Naive thymus-derived CD4-positive, alpha-beta T cell (primary cell): ENCODE results near the gene ERC1. TPM values are rescaled to one million over a fixed set of nuclear protein-coding genes. Genes with fewer than 3 reads are reported as not detected.

ENCODE experiments used
- ATAC-seq: fragments of 150-1000 bp; cut with Tn5 transposase; 2 replicates; pipeline ENCODE4 v1.10.0; 2021; ENCODE audit warnings: mild to moderate bottlenecking, moderate library complexity
- CTCF ChIA-PET: fragments of 350-600 bp; sonication (Branson Sonifier 250); formaldehyde crosslinking; loops from one replicate; lab custom pipeline; 2021; ENCODE audit warnings: antibody characterized with exemption; lab: Charles Lee
- POLR2A ChIA-PET: fragments of 350-600 bp; sonication (Branson Sonifier 250); formaldehyde crosslinking; loops from one replicate; lab custom pipeline; 2021; ENCODE audit warnings: antibody characterized with exemption, inconsistent platforms; lab: Charles Lee
- DNase-seq, 9 donors: peaks; one replicate each; pipeline versions ENCODE4 v3.0.0 to v3.0.0-alpha.2; 2020 to 2022; ENCODE audit warnings: mixed read lengths in 1 of 9
- H3K27ac ChIP-seq: one replicate; pipeline ENCODE4 v1.7.0; 2013; ENCODE audit warnings: mild to moderate bottlenecking, low read depth, low read length, moderate library complexity
- H3K27me3 ChIP-seq, 2 donors: one replicate each; pipeline ENCODE4 v1.7.0; 2013; ENCODE audit warnings: low read length in 2 of 2, mild to moderate bottlenecking in 2 of 2, moderate library complexity in 2 of 2; ENCODE audit not compliant: control insufficient read depth in 2 of 2, insufficient read depth in 2 of 2
- H3K36me3 ChIP-seq, 3 experiments: 1 replicate in 2 of 3; 2 replicates in 1 of 3; pipeline ENCODE4 v1.7.0; 2013; ENCODE audit warnings: low read length in 3 of 3, mild to moderate bottlenecking in 3 of 3, moderate library complexity in 1 of 3; ENCODE audit not compliant: insufficient read depth in 3 of 3, control insufficient read depth in 2 of 3
- H3K4me1 ChIP-seq, 2 donors: one replicate each; pipeline ENCODE4 v1.7.0; 2013; ENCODE audit warnings: low read length in 2 of 2, mild to moderate bottlenecking in 2 of 2, moderate library complexity in 1 of 2; ENCODE audit not compliant: control insufficient read depth in 2 of 2, insufficient read depth in 2 of 2
- H3K4me3 ChIP-seq: 2 replicates; pipeline ENCODE4 v1.7.0; 2013; ENCODE audit warnings: mild to moderate bottlenecking, low read length
- H3K9me3 ChIP-seq, 3 experiments: 1 replicate in 2 of 3; 2 replicates in 1 of 3; pipeline ENCODE4 v1.7.0; 2013; ENCODE audit warnings: low read length in 3 of 3; ENCODE audit not compliant: control insufficient read depth in 2 of 3
- H3K27ac Mint-ChIP-seq, 9 donors: one replicate each; pipeline ENCODE4 v1.8.0; 2020 to 2022; ENCODE audit warnings: mixed read lengths in 9 of 9, mild to moderate bottlenecking in 8 of 9, moderate library complexity in 5 of 9, inconsistent platforms in 2 of 9
- H3K27me3 Mint-ChIP-seq, 5 donors: one replicate each; pipeline ENCODE4 v1.8.0; 2021 to 2022; ENCODE audit warnings: mixed read lengths in 5 of 5, mild to moderate bottlenecking in 1 of 5
- H3K36me3 Mint-ChIP-seq, 5 donors: one replicate each; pipeline ENCODE4 v1.8.0; 2020 to 2022; ENCODE audit warnings: mixed read lengths in 5 of 5, mild to moderate bottlenecking in 3 of 5, inconsistent platforms in 1 of 5
- H3K4me1 Mint-ChIP-seq, 7 donors: one replicate each; pipeline ENCODE4 v1.8.0; 2020 to 2022; ENCODE audit warnings: mixed read lengths in 7 of 7, mild to moderate bottlenecking in 3 of 7, inconsistent platforms in 1 of 7
- H3K4me3 Mint-ChIP-seq, 10 donors: one replicate each; pipeline ENCODE4 v1.8.0; 2020 to 2022; ENCODE audit warnings: mild to moderate bottlenecking in 10 of 10, mixed read lengths in 10 of 10, moderate library complexity in 6 of 10, inconsistent platforms in 2 of 10
- H3K9me3 Mint-ChIP-seq, 11 donors: one replicate each; pipeline ENCODE4 v1.8.0; 2020 to 2022; ENCODE audit warnings: mixed read lengths in 11 of 11, mild to moderate bottlenecking in 4 of 11, inconsistent platforms in 1 of 11, moderate library complexity in 1 of 11
- intact Hi-C, 2 donors: fragments of 100-400 bp; cut with micrococcal nuclease; formaldehyde crosslinking; loops; one replicate each; pipeline ENCODE4 v1.15.1; 2023
- polyA plus RNA-seq, 2 donors: library from polyadenylated mRNA; unstranded; fragments of 300-500 nt; fragmentation: Illumina TruSeq; gene quantifications; one replicate each; pipeline ENCODE4 v1.2.3, GENCODE V29; 2021
- total RNA-seq, 6 experiments: library from RNA in 5 of 6; stranded (reverse) in 5 of 6; gene quantifications; 1 replicate in 5 of 6; 2 replicates in 1 of 6; pipeline ENCODE4 v1.2.3 and lab custom pipeline; 2021 to 2026

Gene ERC1
- total and polyA plus RNA-seq, 7 experiments from 2014 or later, result 15.9 to 62.0 (median 51.5) TPM

DNA sequence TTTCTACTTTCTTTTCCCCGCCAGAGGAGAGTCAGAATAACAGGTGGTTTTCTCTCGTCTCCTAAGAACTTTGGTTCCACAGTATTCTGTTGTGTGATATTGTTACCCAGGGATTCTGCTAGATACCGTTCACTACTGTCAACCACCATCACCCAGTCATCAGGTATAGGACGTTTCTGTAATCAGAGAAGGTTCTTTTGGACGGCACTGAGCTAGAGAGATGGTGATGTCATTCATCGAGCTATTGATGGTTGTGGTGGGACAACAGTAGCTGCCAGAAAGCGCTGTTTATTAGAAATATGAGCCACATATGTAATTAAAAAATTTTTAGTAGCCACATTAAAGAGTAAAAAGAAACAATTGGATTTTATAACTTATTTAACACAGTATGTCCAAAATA is 17.0 kb downstream of the ERC1 start:
- peaks cover 3 to 28% (median 14%) of the 10 kb centered on the region in 7 donors for H3K4me1 Mint-ChIP-seq
- H3K27me3 ChIP-seq, result no peaks in the 10 kb centered on the region
- DNase-seq, result no peak
- no peaks in the 10 kb centered on the region for H3K9me3 ChIP-seq
- no peak overlapping the region for H3K27ac ChIP-seq
- peaks cover 0 to 7% (median 0%) of the 10 kb centered on the region in 5 donors for H3K36me3 Mint-ChIP-seq
- intact Hi-C loops, result no loop called here
- no peak for ATAC-seq
- H3K4me1 ChIP-seq, result no peaks in the 10 kb centered on the region
- H3K4me3 Mint-ChIP-seq, result no peak overlapping the region
- no peaks in the 10 kb centered on the region for H3K36me3 ChIP-seq
- POLR2A ChIA-PET, result no interaction called here
- H3K27me3 Mint-ChIP-seq, result no peaks in the 10 kb centered on the region
- H3K4me3 ChIP-seq, result no peak overlapping the region
- CTCF ChIA-PET, result no interaction called here
- H3K27ac Mint-ChIP-seq, result no peak overlapping the region
- H3K9me3 Mint-ChIP-seq, result no peaks in the 10 kb centered on the region

DNA sequence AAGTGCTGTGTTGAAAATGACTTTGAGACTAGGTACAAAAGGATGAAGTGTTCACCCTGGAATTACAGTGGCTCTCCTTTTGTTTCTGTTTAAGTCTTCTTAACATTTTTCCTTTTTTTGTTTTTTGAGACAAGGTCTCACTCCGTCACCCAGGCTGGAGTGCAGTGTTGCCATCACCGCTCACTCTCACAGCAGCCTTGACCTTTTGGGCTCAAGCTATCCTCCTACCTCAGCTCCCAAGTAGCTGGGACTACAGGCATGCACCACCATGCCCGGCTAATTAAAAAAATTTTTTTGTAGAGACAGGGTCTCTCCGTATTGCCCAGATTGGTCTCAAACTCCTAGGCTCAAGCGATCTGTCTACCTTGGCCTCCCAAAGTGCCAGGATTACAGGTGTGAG is 20.1 kb downstream of the ERC1 start:
- H3K4me1 Mint-ChIP-seq, result peaks cover 3 to 20% (median 9%) of the 10 kb centered on the region in 7 donors
- POLR2A ChIA-PET, result no interaction called here
- no peaks in the 10 kb centered on the region for H3K27me3 Mint-ChIP-seq
- ATAC-seq (no peak), DNase-seq (no peak)
- Histone ChIP-seq H3K9me3 (no peaks in the 10 kb centered on the region), H3K36me3 (no peaks in the 10 kb centered on the region), H3K27me3 (no peaks in the 10 kb centered on the region), H3K4me3 (no peak overlapping the region), H3K27ac (no peak overlapping the region), H3K4me1 (no peaks in the 10 kb centered on the region)
- peaks cover 0 to 16% (median 0%) of the 10 kb centered on the region in 5 donors for H3K36me3 Mint-ChIP-seq
- H3K27ac Mint-ChIP-seq, result no peak overlapping the region
- CTCF ChIA-PET, result no interaction called here
- H3K9me3 Mint-ChIP-seq, result no peaks in the 10 kb centered on the region
- no peak overlapping the region for H3K4me3 Mint-ChIP-seq
- intact Hi-C loops, result no loop called here

DNA sequence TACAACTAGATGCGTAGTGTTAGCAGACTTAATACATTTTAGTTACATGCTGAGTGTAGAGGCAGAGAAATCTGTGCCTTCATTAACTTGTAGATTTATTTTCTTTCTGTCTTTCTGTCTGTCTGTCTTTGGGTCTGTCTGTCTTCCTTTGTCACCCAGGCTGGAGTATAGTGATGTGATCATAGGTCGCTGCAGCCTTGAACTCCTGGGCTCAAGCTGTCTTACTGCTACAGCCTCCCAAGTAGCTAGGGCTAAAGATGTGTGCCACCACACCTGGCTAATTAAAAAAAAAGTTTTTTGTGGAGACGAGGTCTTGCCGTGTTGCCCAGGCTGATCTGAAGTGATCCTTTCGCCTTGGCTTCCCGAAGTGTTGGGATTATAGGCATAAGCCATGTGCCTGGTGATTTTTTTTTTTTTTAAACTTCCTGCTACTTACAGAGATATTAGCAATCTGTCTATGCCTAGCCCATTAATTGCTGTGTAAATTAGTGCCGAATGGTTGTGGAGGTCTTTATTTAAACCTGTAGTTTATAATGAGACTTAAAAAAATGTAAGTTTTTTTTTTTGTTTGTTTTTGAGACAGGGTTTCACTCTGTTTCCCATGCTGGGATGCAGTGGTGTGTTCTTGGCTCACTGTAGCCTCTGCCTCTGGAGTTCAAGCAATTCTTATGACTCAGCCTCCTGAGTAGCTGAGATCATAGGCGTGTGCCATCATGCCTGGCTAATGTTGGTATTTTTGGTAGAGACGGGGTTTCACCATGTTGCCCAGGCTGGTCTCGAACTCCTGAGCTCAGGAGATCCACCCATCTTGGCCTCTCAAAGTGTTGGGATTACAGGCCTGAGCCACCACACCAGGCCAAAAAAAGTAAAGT is 22.8 kb downstream of the ERC1 start:
- Histone ChIP-seq H3K4me3 (no peak overlapping the region), H3K9me3 (no peaks in the 10 kb centered on the region), H3K36me3 (no peaks in the 10 kb centered on the region), H3K27me3 (no peaks in the 10 kb centered on the region), H3K4me1 (no peaks in the 10 kb centered on the region), H3K27ac (no peak overlapping the region)
- DNase-seq (no peak), ATAC-seq (no peak)
- peaks cover 0 to 22% (median 4%) of the 10 kb centered on the region in 7 donors for H3K4me1 Mint-ChIP-seq
- POLR2A ChIA-PET, result interaction anchor here (1.0 kb wide), 1 partner anchor 12 kb away, joined by 4 read pairs; no protein-coding TSS in a partner anchor
- intact Hi-C loops, result no loop called here
- CTCF ChIA-PET, result interaction anchor here (1.3 kb wide), 1 partner anchor 64 kb away, joined by 4 read pairs; the partner anchor contains the start of gene RAD52
- H3K9me3 Mint-ChIP-seq, result no peaks in the 10 kb centered on the region
- H3K4me3 Mint-ChIP-seq, result peak overlapping the region in 1 of 10 donors; percentile 13
- H3K27ac Mint-ChIP-seq, result peak overlapping the region in 3 of 9 donors; percentile 14 to 76 (median 49)
- no peaks in the 10 kb centered on the region for H3K27me3 Mint-ChIP-seq
- peaks cover 0 to 14% (median 4%) of the 10 kb centered on the region in 5 donors for H3K36me3 Mint-ChIP-seq

DNA sequence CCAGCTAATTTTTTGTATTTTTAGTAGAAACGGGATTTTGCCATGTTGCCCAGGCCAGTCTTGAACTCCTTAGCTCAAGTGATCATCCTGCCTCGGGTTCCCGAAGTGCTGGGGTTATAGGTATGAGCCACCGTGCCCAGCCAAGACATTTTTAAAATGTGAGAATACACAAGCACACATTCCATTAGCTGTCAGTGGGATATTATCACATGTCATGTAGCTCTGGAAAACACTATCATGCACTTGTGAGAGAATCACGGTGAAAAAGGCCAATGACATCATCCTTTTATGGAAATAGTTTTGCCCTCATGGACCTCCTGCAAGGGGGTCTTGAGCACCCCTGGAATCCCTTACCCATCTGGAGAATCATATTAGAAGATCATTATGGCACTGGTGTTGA is 28.3 kb downstream of the ERC1 start:
- Mint-ChIP-seq H3K36me3 (peaks cover 3 to 32% (median 26%) of the 10 kb centered on the region in 5 donors), H3K27ac (no peak overlapping the region), H3K27me3 (no peaks in the 10 kb centered on the region), H3K9me3 (peaks cover 0 to 1% (median 0%) of the 10 kb centered on the region in 11 donors), H3K4me1 (peaks cover 2 to 23% (median 16%) of the 10 kb centered on the region in 7 donors), H3K4me3 (no peak overlapping the region)
- Histone ChIP-seq H3K27ac (no peak overlapping the region), H3K36me3 (peaks cover 0 to 4% (median 0%) of the 10 kb centered on the region in 3 experiments), H3K4me1 (no peaks in the 10 kb centered on the region), H3K27me3 (no peaks in the 10 kb centered on the region), H3K4me3 (no peak overlapping the region), H3K9me3 (no peaks in the 10 kb centered on the region)
- intact Hi-C loops, result no loop called here
- ATAC-seq, result no peak
- POLR2A ChIA-PET, result interaction anchor here (0.6 to 1.0 kb wide), 3 partner anchors 10 to 129 kb away, joined by 3 read pairs; no protein-coding TSS in a partner anchor
- DNase-seq, result no peak
- CTCF ChIA-PET, result no interaction called here

DNA sequence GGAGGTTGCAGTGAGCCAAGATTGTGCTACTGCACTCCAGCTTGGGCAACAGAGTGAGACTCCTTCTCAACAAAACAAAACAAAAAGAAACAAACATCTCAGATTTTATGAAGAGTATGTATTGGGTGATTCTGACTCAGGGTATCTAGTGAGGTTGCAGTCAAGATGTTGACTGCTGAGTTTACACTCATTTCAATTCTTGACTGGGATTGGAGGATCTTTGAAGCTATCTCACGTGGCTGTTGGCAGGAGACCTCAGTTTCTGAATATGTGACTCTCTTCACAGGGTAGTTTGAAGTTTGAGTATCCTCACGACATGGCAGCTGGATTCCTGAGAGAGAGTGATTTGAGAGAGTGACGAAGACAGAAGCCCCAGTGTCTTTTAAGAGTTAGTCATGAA is 29.4 kb downstream of the ERC1 start:
- H3K4me1 Mint-ChIP-seq, result peaks cover 2 to 23% (median 15%) of the 10 kb centered on the region in 7 donors
- no peak overlapping the region for H3K4me3 Mint-ChIP-seq
- intact Hi-C loops, result no loop called here
- H3K27me3 Mint-ChIP-seq, result no peaks in the 10 kb centered on the region
- H3K9me3 ChIP-seq, result no peaks in the 10 kb centered on the region
- POLR2A ChIA-PET, result no interaction called here
- H3K4me1 ChIP-seq, result no peaks in the 10 kb centered on the region
- H3K27ac ChIP-seq, result no peak overlapping the region
- H3K9me3 Mint-ChIP-seq, result peaks cover 0 to 1% (median 0%) of the 10 kb centered on the region in 11 donors
- peaks cover 3 to 34% (median 26%) of the 10 kb centered on the region in 5 donors for H3K36me3 Mint-ChIP-seq
- H3K27ac Mint-ChIP-seq, result peak overlapping the region in 1 of 9 donors; percentile 5
- no peak for ATAC-seq
- DNase-seq, result no peak
- no peak overlapping the region for H3K4me3 ChIP-seq
- CTCF ChIA-PET, result no interaction called here
- no peaks in the 10 kb centered on the region for H3K27me3 ChIP-seq
- H3K36me3 ChIP-seq, result peaks cover 0 to 4% (median 0%) of the 10 kb centered on the region in 3 experiments

DNA sequence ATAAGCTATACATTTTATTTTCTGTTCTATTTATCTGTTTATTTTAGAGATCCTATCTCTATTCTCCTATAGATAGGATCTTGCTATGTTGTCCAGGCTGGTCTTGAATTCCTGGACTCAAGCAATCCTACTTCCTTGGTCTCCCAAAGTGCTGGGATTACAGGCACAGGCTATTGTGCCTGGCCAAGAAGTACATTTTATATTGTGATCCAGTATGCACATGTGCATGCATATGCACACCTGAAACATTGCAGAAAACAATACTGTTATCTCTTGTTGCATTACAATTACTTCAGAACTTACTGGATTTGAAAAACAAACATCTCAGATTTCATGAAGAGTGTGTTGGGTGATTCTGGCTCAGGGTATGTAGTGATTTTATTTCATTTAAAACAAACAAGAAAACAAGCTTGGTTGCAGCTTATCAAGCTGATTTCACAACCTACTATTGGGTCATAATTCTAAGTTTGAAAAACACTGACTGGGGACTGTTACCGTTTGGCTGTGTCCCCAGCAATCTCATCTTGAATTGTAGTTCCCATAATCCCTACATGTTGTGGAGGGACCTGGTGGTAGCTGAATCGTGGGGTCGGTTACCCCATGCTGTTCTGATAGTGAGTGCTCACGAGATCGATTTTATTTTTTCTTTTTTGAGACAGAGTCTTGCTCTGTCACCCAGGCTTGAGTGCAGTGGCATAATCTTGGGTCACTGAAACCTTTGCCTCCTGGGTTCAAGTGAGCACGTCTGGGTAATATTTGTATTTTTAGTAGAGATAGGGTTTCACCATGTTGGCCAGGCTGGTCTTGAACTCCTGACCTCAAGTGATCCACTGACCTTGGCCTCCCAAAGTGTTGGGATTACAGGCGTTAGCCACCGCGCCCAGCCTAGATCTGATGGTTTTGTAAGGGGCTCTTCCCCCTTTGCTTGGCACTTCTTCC is 31.3 kb downstream of the ERC1 start:
- DNase-seq (no peak), ATAC-seq (no peak)
- intact Hi-C loops, result no loop called here
- H3K4me1 Mint-ChIP-seq, result peaks cover 2 to 26% (median 22%) of the 10 kb centered on the region in 7 donors
- H3K4me3 Mint-ChIP-seq, result no peak overlapping the region
- H3K4me3 ChIP-seq, result no peak overlapping the region
- peaks cover 0 to 4% (median 0%) of the 10 kb centered on the region in 3 experiments for H3K36me3 ChIP-seq
- no peak overlapping the region for H3K27ac ChIP-seq
- no peaks in the 10 kb centered on the region for H3K27me3 ChIP-seq
- no peaks in the 10 kb centered on the region for H3K9me3 ChIP-seq
- peaks cover 3 to 35% (median 28%) of the 10 kb centered on the region in 5 donors for H3K36me3 Mint-ChIP-seq
- POLR2A ChIA-PET, result no interaction called here
- CTCF ChIA-PET, result no interaction called here
- no peak overlapping the region for H3K27ac Mint-ChIP-seq
- H3K27me3 Mint-ChIP-seq, result no peaks in the 10 kb centered on the region
- H3K4me1 ChIP-seq, result no peaks in the 10 kb centered on the region
- peaks cover 0 to 1% (median 0%) of the 10 kb centered on the region in 11 donors for H3K9me3 Mint-ChIP-seq
